Measurements from ENCODE around the gene RPS6KA2. TPM values are rescaled to one million over a fixed set of nuclear protein-coding genes. Genes with fewer than 3 reads are reported as not detected.

Gene RPS6KA2
- total RNA-seq, 1 donor from 2014 or later = 124 TPM

GRCh38 chr6:166474721-166475565 is 152.1 kb downstream of the RPS6KA2 start:
- no peaks in the 10 kb centered on the region for H3K9me3 Mint-ChIP-seq (ENCODE audit: low read depth)
- no peaks in the 10 kb centered on the region for H3K27me3 Mint-ChIP-seq (ENCODE audit: low read depth)
- no peak for DNase-seq (ENCODE audit: low spot score)
- H3K27ac Mint-ChIP-seq (ENCODE audit: unreplicated experiment) = no peak overlapping the region
- TF ChIP-seq CTCF (IDR thresholded peaks at IDR 0.05) = no peak
- H3K4me3 Mint-ChIP-seq (ENCODE audit: unreplicated experiment) = no peak overlapping the region
- no peaks in the 10 kb centered on the region for H3K4me1 Mint-ChIP-seq (ENCODE audit: low read depth)
- H3K36me3 Mint-ChIP-seq (ENCODE audit: low read depth) = peaks cover 22% of the 10 kb centered on the region

GRCh38 chr6:166473886-166474571 is 153.0 kb downstream of the RPS6KA2 start:
- no peak for DNase-seq (ENCODE audit: low spot score)
- no peaks in the 10 kb centered on the region for H3K27me3 Mint-ChIP-seq (ENCODE audit: low read depth)
- no peak overlapping the region for H3K4me3 Mint-ChIP-seq (ENCODE audit: unreplicated experiment)
- no peak for TF ChIP-seq CTCF (IDR thresholded peaks at IDR 0.05)
- no peaks in the 10 kb centered on the region for H3K9me3 Mint-ChIP-seq (ENCODE audit: low read depth)
- H3K27ac Mint-ChIP-seq (ENCODE audit: unreplicated experiment) = no peak overlapping the region
- peaks cover 22% of the 10 kb centered on the region for H3K36me3 Mint-ChIP-seq (ENCODE audit: low read depth)
- no peaks in the 10 kb centered on the region for H3K4me1 Mint-ChIP-seq (ENCODE audit: low read depth)

GRCh38 chr6:166472636-166473035 is 154.4 kb downstream of the RPS6KA2 start:
- Mint-ChIP-seq H3K36me3 (ENCODE audit: low read depth) (peaks cover 13% of the 10 kb centered on the region), H3K27ac (ENCODE audit: unreplicated experiment) (no peak overlapping the region), H3K4me1 (ENCODE audit: low read depth) (no peaks in the 10 kb centered on the region), H3K4me3 (ENCODE audit: unreplicated experiment) (no peak overlapping the region), H3K9me3 (ENCODE audit: low read depth) (no peaks in the 10 kb centered on the region), H3K27me3 (ENCODE audit: low read depth) (no peaks in the 10 kb centered on the region)
- DNase-seq (ENCODE audit: low spot score) = no peak
- TF ChIP-seq CTCF (IDR thresholded peaks at IDR 0.05) = no peak

- no peak for TF ChIP-seq CTCF (IDR thresholded peaks at IDR 0.05)
- no peaks in the 10 kb centered on the region for H3K9me3 Mint-ChIP-seq (ENCODE audit: low read depth)
- H3K4me1 Mint-ChIP-seq (ENCODE audit: low read depth) = peaks cover 6% of the 10 kb centered on the region
- H3K27ac Mint-ChIP-seq (ENCODE audit: unreplicated experiment) = no peak overlapping the region
- DNase-seq (ENCODE audit: low spot score) = no peak
- H3K36me3 Mint-ChIP-seq (ENCODE audit: low read depth) = peaks cover 18% of the 10 kb centered on the region
- H3K4me3 Mint-ChIP-seq (ENCODE audit: unreplicated experiment) = no peak overlapping the region
- no peaks in the 10 kb centered on the region for H3K27me3 Mint-ChIP-seq (ENCODE audit: low read depth)
These were observed 155.2 kb downstream of the RPS6KA2 start for GRCh38 chr6:166471797-166472260.

- Mint-ChIP-seq H3K27me3 (ENCODE audit: low read depth) (no peaks in the 10 kb centered on the region), H3K4me1 (ENCODE audit: low read depth) (peaks cover 15% of the 10 kb centered on the region), H3K36me3 (ENCODE audit: low read depth) (peaks cover 20% of the 10 kb centered on the region), H3K9me3 (ENCODE audit: low read depth) (no peaks in the 10 kb centered on the region), H3K4me3 (ENCODE audit: unreplicated experiment) (no peak overlapping the region), H3K27ac (ENCODE audit: unreplicated experiment) (no peak overlapping the region)
- no peak for TF ChIP-seq CTCF (IDR thresholded peaks at IDR 0.05)
- no peak for DNase-seq (ENCODE audit: low spot score)
These were observed 156.1 kb downstream of the RPS6KA2 start for GRCh38 chr6:166470863-166471410.
